ENCODE measurements around the gene SIRT3.

SIRT3 gene

DNA sequence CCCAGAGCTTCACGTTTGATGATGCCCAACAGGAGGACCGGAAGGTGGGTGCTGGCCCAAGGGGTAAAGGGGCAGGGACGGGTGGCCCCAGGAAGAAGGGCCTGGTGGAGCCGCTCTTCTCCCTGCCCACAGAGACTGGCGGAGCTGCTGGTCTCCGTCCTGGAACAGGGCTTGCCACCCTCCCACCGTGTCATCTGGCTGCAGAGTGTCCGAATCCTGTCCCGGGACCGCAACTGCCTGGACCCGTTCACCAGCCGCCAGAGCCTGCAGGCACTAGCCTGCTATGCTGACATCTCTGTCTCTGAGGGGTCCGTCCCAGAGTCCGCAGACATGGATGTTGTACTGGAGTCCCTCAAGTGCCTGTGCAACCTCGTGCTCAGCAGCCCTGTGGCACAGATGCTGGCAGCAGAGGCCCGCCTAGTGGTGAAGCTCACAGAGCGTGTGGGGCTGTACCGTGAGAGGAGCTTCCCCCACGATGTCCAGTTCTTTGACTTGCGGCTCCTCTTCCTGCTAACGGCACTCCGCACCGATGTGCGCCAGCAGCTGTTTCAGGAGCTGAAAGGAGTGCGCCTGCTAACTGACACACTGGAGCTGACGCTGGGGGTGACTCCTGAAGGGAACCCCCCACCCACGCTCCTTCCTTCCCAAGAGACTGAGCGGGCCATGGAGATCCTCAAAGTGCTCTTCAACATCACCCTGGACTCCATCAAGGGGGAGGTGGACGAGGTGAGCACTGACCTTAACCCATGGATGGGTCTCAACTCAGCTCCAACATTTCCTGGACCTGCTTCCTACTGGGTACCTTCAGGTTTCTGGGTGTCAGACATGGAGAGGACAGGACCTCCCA is 26.6 kb downstream of the SIRT3 start:
- Histone ChIP-seq H3K9ac (ENCODE audit: low read depth in 1 of 2, low read length in 2 of 2) (peak overlapping the region; percentile 61 to 98), H3K4me3 (ENCODE audit: low read depth in 1 of 2, low read length in 2 of 2) (peak overlapping the region; percentile 82 to 96), H3K27me3 (ENCODE audit: control insufficient read depth in 1 of 2, insufficient read depth in 2 of 2, low read length in 2 of 2) (no peaks in the 10 kb centered on the region), H3K4me1 (ENCODE audit: control insufficient read depth in 1 of 2, insufficient read depth in 2 of 2, low read length in 2 of 2) (peaks cover 34 to 45% of the 10 kb centered on the region in 2 donors), H3K27ac (ENCODE audit: low read depth, low read length) (no peak overlapping the region), H3K9me3 (ENCODE audit: control insufficient read depth in 1 of 2, low read length in 2 of 2) (no peaks in the 10 kb centered on the region), H3K36me3 (ENCODE audit: control insufficient read depth in 1 of 2, insufficient read depth in 2 of 2, low read length in 2 of 2) (peaks cover 49 to 59% of the 10 kb centered on the region in 2 donors)

DNA sequence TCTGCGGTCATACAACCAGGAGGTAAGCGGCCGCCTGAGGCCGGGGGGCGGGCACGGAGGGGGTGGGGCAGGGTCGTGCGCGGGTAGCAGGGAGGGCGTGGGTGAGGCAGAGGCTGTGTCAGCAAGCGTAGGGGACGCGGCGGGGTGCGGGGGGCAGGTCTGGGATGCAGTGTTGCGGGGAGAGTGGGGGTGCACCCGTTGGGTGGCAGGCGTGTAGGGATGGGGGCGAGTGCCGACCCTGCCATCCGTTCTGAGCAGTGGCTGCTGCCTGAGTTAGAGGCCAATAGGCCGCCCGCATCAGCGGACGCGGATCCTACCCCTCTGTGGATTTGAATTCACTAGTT is 27.3 kb downstream of the SIRT3 start:
- Histone ChIP-seq H3K4me1 (ENCODE audit: control insufficient read depth in 1 of 2, insufficient read depth in 2 of 2, low read length in 2 of 2) (peaks cover 37 to 45% of the 10 kb centered on the region in 2 donors), H3K9ac (ENCODE audit: low read depth in 1 of 2, low read length in 2 of 2) (peak overlapping the region; percentile 61 to 98), H3K9me3 (ENCODE audit: control insufficient read depth in 1 of 2, low read length in 2 of 2) (no peaks in the 10 kb centered on the region), H3K27me3 (ENCODE audit: control insufficient read depth in 1 of 2, insufficient read depth in 2 of 2, low read length in 2 of 2) (no peaks in the 10 kb centered on the region), H3K4me3 (ENCODE audit: low read depth in 1 of 2, low read length in 2 of 2) (peak overlapping the region; percentile 82 to 96), H3K27ac (ENCODE audit: low read depth, low read length) (peak overlapping the region; percentile 99), H3K36me3 (ENCODE audit: control insufficient read depth in 1 of 2, insufficient read depth in 2 of 2, low read length in 2 of 2) (peaks cover 47 to 59% of the 10 kb centered on the region in 2 donors)

DNA sequence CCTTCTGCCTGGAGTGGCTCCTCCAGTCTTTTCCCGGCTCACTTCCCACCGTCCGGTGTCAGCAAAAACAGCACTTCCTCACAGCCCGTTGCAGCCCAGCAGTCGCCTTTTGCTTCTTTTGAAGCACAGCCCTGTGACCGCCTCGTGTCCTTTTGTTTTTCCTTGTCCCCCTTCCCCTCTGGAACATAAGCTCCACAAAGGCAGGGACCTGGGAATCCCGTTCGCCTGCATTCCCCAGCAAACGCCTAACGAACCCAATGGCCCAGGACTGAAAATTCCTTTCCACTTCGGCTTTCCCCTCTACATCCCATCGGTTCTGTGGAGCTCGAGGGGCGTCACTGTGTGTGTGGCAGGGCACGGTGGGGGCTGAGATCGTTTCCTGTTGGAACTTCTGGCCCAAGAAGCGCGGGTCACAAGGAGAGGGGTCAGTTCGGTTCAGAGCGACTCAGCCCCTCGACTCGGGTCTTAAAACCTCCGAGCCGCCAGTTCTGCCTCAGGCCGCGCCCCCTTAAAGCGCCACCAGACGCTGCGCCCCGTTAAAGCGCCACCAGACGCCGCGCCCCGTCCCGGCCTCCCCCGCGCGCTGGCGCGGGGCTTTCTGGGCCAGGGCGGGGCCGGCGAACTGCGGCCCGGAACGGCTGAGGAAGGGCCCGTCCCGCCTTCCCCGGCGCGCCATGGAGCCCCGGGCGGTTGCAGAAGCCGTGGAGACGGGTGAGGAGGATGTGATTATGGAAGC is 27.8 kb downstream of the SIRT3 start:
- Histone ChIP-seq H3K4me1 (ENCODE audit: control insufficient read depth in 1 of 2, insufficient read depth in 2 of 2, low read length in 2 of 2) (peaks cover 40 to 46% of the 10 kb centered on the region in 2 donors), H3K4me3 (ENCODE audit: low read depth in 1 of 2, low read length in 2 of 2) (peak overlapping the region; percentile 82 to 96), H3K27ac (ENCODE audit: low read depth, low read length) (peak overlapping the region; percentile 99), H3K9ac (ENCODE audit: low read depth in 1 of 2, low read length in 2 of 2) (peak overlapping the region; percentile 98 to 100), H3K36me3 (ENCODE audit: control insufficient read depth in 1 of 2, insufficient read depth in 2 of 2, low read length in 2 of 2) (peaks cover 45 to 61% of the 10 kb centered on the region in 2 donors), H3K27me3 (ENCODE audit: control insufficient read depth in 1 of 2, insufficient read depth in 2 of 2, low read length in 2 of 2) (no peaks in the 10 kb centered on the region), H3K9me3 (ENCODE audit: control insufficient read depth in 1 of 2, low read length in 2 of 2) (no peaks in the 10 kb centered on the region)

DNA sequence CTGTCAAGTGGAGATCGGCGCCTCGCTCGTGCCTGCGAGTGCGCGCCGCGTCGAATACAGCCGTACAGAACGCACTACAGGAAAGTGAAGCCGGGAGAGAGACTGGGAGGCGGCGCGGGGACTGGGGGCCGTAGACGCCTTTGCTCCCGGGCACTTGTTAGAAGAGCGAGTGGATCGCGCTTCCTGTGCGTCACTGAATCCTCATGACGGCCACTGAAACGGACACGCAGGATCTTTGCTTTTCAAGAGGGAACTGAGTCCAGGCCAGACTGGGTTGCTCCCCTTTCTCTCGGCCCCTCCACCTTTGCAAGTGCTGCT is 28.3 kb downstream of the SIRT3 start:
- H3K36me3 ChIP-seq (ENCODE audit: control insufficient read depth in 1 of 2, insufficient read depth in 2 of 2, low read length in 2 of 2), result peaks cover 40 to 61% of the 10 kb centered on the region in 2 donors
- peak overlapping the region; percentile 82 to 96 for H3K4me3 ChIP-seq (ENCODE audit: low read depth in 1 of 2, low read length in 2 of 2)
- H3K27ac ChIP-seq (ENCODE audit: low read depth, low read length), result peak overlapping the region; percentile 99
- H3K9me3 ChIP-seq (ENCODE audit: control insufficient read depth in 1 of 2, low read length in 2 of 2), result no peaks in the 10 kb centered on the region
- H3K4me1 ChIP-seq (ENCODE audit: control insufficient read depth in 1 of 2, insufficient read depth in 2 of 2, low read length in 2 of 2), result peaks cover 41 to 49% of the 10 kb centered on the region in 2 donors
- peak overlapping the region; percentile 98 to 100 for H3K9ac ChIP-seq (ENCODE audit: low read depth in 1 of 2, low read length in 2 of 2)
- no peaks in the 10 kb centered on the region for H3K27me3 ChIP-seq (ENCODE audit: control insufficient read depth in 1 of 2, insufficient read depth in 2 of 2, low read length in 2 of 2)

DNA sequence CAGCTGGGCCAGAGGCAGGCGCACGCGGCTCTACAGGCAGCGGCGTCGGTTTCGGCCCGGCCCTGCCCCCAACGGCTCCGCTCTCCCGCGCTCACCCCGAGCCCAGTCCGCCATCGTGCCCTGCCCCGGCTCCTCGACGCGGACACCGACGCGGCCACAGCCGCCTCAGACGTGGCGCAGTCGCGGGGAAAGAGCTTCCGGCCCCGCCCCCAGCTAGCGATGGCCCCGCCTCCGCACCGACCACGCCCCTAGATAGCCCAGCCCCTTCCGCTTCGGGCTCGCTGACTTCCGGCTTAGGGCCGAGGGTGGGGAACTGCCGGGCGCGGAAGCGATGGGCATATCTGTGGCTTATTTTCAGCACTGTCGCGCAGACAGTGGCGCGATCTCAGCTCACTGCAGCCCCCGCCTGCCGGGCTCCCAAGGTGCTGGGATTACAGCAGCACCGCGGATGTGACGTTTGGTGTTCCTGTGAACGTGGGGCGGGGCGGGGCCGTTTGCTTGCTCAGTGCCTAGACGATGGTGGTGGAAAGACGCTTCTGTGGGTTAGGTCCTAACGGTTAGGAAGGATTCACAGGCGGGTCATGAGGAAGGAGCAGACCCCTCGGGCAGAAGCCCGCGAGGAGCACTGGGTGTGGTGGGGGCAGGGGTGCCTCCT is 28.8 kb downstream of the SIRT3 start, which contains the start of the genes BET1L and RIC8A:
Gene BET1L (minus strand): TSS at position 192 of the 655 bp plus-strand sequence. CDS start 78 bp downstream, at position 114.
Gene RIC8A (plus strand): TSS at position 501 of the 655 bp plus-strand sequence. CDS start 1,147 bp downstream, outside the sequence.
- H3K36me3 ChIP-seq (ENCODE audit: control insufficient read depth in 1 of 2, insufficient read depth in 2 of 2, low read length in 2 of 2), result peaks cover 35 to 61% of the 10 kb centered on the region in 2 donors

DNA sequence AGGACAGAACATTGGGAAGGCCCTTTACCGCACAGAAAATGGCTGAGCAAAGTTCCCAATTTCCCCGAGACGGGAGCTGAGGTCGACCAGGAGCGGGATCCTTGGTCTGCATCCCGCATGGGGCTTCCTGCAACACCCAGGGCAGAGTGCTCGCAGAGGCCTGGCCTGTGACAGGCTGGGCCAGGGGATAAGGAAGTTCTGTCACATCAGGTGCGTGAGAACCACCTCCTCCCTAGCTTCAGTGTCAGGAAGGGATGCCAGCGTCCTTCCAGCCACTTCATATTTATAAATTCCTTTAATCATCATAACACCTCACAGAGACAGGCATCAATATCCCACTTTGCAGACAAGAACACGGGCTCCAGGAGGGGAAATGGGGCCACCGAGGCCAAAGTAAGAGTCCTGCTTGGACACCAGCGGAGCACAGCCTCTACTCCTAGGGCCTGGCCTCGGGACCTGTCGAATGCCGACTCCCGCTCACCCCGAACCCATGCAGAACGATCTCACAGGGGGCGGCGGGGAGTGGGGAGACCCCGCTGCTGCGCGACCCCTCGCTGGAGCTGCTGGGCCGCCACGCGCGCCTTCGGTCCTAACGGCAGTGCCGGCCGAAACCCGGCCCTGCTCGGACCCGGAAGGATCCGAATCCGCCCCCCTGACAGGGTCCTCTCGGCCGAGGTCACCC is 29.5 kb downstream of the SIRT3 start:
- Histone ChIP-seq H3K4me3 (ENCODE audit: low read depth in 1 of 2, low read length in 2 of 2) (peak overlapping the region; percentile 82 to 96), H3K27ac (ENCODE audit: low read depth, low read length) (peak overlapping the region; percentile 99), H3K9ac (ENCODE audit: low read depth in 1 of 2, low read length in 2 of 2) (peak overlapping the region; percentile 95 to 97), H3K36me3 (ENCODE audit: control insufficient read depth in 1 of 2, insufficient read depth in 2 of 2, low read length in 2 of 2) (peaks cover 29 to 57% of the 10 kb centered on the region in 2 donors), H3K27me3 (ENCODE audit: control insufficient read depth in 1 of 2, insufficient read depth in 2 of 2, low read length in 2 of 2) (no peaks in the 10 kb centered on the region), H3K4me1 (ENCODE audit: control insufficient read depth in 1 of 2, insufficient read depth in 2 of 2, low read length in 2 of 2) (peaks cover 41 to 60% of the 10 kb centered on the region in 2 donors), H3K9me3 (ENCODE audit: control insufficient read depth in 1 of 2, low read length in 2 of 2) (no peaks in the 10 kb centered on the region)

More for the DNA sequence above, 28.8 kb downstream of the SIRT3 start, which contains the start of the genes BET1L and RIC8A:
- Histone ChIP-seq H3K9me3 (ENCODE audit: control insufficient read depth in 1 of 2, low read length in 2 of 2) (no peaks in the 10 kb centered on the region), H3K9ac (ENCODE audit: low read depth in 1 of 2, low read length in 2 of 2) (peak within 1 kb of the TSS; percentile 98 to 100), H3K4me1 (ENCODE audit: control insufficient read depth in 1 of 2, insufficient read depth in 2 of 2, low read length in 2 of 2) (peaks cover 41 to 53% of the 10 kb centered on the region in 2 donors), H3K27ac (ENCODE audit: low read depth, low read length) (peak within 1 kb of the TSS; percentile 99), H3K27me3 (ENCODE audit: control insufficient read depth in 1 of 2, insufficient read depth in 2 of 2, low read length in 2 of 2) (no peaks in the 10 kb centered on the region), H3K4me3 (ENCODE audit: low read depth in 1 of 2, low read length in 2 of 2) (peak within 1 kb of the TSS; percentile 82 to 96)

DNA sequence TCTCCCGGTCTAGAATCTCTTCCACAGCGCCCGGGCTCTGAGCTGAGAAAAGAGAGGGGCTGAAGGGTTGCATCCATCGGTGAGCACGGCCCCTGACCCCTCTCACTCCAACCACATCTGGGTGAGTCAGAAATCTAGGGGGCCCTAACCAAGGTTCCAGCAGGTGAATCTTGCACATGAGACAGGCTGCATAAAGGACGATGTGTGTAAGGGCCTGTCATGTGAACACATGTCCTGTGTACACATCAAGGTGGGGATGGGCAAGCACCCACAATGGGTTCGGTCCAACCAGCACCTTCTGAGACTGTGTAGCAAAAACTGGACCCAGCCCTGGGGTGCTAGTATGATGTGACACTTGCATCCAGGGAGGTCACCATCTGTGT is 30.1 kb downstream of the SIRT3 start:
- Histone ChIP-seq H3K27me3 (ENCODE audit: control insufficient read depth in 1 of 2, insufficient read depth in 2 of 2, low read length in 2 of 2) (no peaks in the 10 kb centered on the region), H3K9me3 (ENCODE audit: control insufficient read depth in 1 of 2, low read length in 2 of 2) (no peaks in the 10 kb centered on the region), H3K27ac (ENCODE audit: low read depth, low read length) (no peak overlapping the region), H3K36me3 (ENCODE audit: control insufficient read depth in 1 of 2, insufficient read depth in 2 of 2, low read length in 2 of 2) (peaks cover 22 to 52% of the 10 kb centered on the region in 2 donors), H3K9ac (ENCODE audit: low read depth in 1 of 2, low read length in 2 of 2) (peak overlapping the region; percentile 95 to 97), H3K4me1 (ENCODE audit: control insufficient read depth in 1 of 2, insufficient read depth in 2 of 2, low read length in 2 of 2) (peaks cover 39 to 62% of the 10 kb centered on the region in 2 donors), H3K4me3 (ENCODE audit: low read depth in 1 of 2, low read length in 2 of 2) (peak overlapping the region; percentile 82 to 96)

DNA sequence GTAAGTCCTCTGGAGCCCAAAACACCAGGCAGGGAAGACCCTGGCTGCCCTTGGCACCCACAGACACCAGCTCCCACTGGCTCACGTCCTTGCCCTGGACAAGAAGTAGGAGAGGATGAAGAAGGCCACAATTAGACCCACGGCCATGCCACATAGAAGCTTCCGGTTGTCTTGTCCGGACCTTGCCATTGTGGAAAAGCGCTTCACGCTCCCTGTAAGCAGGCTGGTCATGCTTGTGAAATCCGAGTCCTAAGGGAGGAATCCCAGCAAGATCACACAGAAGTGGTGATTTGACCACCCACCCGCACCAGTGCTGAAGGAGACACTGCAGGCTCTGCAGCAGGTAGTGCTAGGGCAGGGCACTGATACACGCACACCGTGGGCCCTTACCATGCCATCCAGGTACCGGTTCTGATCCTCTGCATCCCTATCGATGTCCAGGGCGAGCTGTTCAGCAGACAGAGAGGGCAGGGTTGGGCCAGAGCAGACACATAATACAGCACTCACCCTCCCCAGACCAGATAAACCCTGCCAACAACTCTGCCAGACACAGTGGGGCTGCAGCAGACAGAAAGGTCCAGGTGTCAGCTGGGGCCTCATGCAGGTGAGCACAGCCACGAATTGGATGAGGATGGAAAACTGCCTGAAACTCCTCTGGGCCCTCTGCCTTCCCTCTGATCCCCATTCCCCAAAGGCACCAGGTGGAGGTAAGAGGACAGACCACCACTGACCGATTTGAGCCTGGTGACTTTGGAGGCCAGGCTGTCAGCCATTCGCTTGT is 30.7 kb downstream of the SIRT3 start:
- Histone ChIP-seq H3K4me3 (ENCODE audit: low read depth in 1 of 2, low read length in 2 of 2) (peak overlapping the region; percentile 82 to 96), H3K9me3 (ENCODE audit: control insufficient read depth in 1 of 2, low read length in 2 of 2) (no peaks in the 10 kb centered on the region), H3K27me3 (ENCODE audit: control insufficient read depth in 1 of 2, insufficient read depth in 2 of 2, low read length in 2 of 2) (no peaks in the 10 kb centered on the region), H3K4me1 (ENCODE audit: control insufficient read depth in 1 of 2, insufficient read depth in 2 of 2, low read length in 2 of 2) (peaks cover 36 to 56% of the 10 kb centered on the region in 2 donors), H3K9ac (ENCODE audit: low read depth in 1 of 2, low read length in 2 of 2) (peak overlapping the region; percentile 95 to 97), H3K27ac (ENCODE audit: low read depth, low read length) (no peak overlapping the region), H3K36me3 (ENCODE audit: control insufficient read depth in 1 of 2, insufficient read depth in 2 of 2, low read length in 2 of 2) (peaks cover 18 to 50% of the 10 kb centered on the region in 2 donors)

DNA sequence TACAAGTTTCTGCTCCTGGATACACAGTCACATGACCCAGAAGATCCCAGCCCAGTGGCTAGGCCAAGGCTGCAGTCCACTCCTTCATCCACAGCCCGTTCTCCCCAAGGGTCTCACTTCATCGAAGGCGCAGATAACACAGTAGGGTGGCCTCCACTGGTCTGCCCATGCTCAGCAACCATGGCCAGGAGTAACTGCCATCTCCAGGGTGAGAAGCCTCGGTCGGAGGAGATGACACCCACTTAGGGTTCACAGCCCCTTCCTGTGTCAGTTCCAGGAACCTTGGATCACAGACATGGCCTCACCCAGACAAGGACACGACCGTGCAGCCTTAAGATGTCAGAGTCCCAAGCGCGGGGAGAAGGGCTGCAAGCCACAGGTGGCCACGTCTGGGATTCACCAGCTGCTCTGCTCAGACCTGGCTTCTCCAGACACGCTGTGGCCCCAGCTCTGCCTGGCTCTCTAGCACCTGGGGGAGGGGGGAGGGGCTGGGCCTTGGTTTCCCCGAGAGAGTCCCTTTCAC is 31.5 kb downstream of the SIRT3 start:
- Histone ChIP-seq H3K4me1 (ENCODE audit: control insufficient read depth in 1 of 2, insufficient read depth in 2 of 2, low read length in 2 of 2) (peaks cover 30 to 49% of the 10 kb centered on the region in 2 donors), H3K27me3 (ENCODE audit: control insufficient read depth in 1 of 2, insufficient read depth in 2 of 2, low read length in 2 of 2) (no peaks in the 10 kb centered on the region), H3K9ac (ENCODE audit: low read depth in 1 of 2, low read length in 2 of 2) (no peak overlapping the region), H3K36me3 (ENCODE audit: control insufficient read depth in 1 of 2, insufficient read depth in 2 of 2, low read length in 2 of 2) (peaks cover 14 to 43% of the 10 kb centered on the region in 2 donors), H3K27ac (ENCODE audit: low read depth, low read length) (no peak overlapping the region), H3K9me3 (ENCODE audit: control insufficient read depth in 1 of 2, low read length in 2 of 2) (no peaks in the 10 kb centered on the region), H3K4me3 (ENCODE audit: low read depth in 1 of 2, low read length in 2 of 2) (no peak overlapping the region)
